Fibroblast of skin of scalp (primary cell): ENCODE data around the gene MS4A15. TPM values are rescaled to one million over a fixed set of nuclear protein-coding genes. Genes with fewer than 3 reads are reported as not detected.
"Not testable (repeated sequence)": the region's sequence is repeated elsewhere in the genome, so short reads cannot be mapped to it uniquely, and the experiment has no call there.

Experiments
- DNase-seq: peaks from one replicate; pipeline ENCODE4 v3.0.0-alpha.2; 2013
- polyA plus RNA-seq, 2 experiments: library from polyadenylated mRNA; unstranded; fragments of 120-200 nt; gene quantifications; one replicate each; pipeline ENCODE4 v1.2.1, GENCODE V29; 2013; ENCODE audit not compliant: insufficient read length in 2 of 2

Gene MS4A15, protein sequence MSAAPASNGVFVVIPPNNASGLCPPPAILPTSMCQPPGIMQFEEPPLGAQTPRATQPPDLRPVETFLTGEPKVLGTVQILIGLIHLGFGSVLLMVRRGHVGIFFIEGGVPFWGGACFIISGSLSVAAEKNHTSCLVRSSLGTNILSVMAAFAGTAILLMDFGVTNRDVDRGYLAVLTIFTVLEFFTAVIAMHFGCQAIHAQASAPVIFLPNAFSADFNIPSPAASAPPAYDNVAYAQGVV
- not detected for polyA plus RNA-seq (2013, experiment 1 of 2; ENCODE audit: insufficient read length)
- polyA plus RNA-seq (2013, experiment 2 of 2; ENCODE audit: insufficient read length): not detected

GRCh38 chr11:60756307-60757032 is at the start of gene MS4A15:
Gene MS4A15 (plus strand): TSS chr11:60756867. CDS start chr11:60763734, 6,867 bp downstream.
- peak; percentile 9 for DNase-seq

- no peak for DNase-seq
Observed at GRCh38 chr11:60706931-60707330, 49.7 kb upstream of the MS4A15 start.

- no peak for DNase-seq
Observed at GRCh38 chr11:60710482-60710881, 46.2 kb upstream of the MS4A15 start.

DNA sequence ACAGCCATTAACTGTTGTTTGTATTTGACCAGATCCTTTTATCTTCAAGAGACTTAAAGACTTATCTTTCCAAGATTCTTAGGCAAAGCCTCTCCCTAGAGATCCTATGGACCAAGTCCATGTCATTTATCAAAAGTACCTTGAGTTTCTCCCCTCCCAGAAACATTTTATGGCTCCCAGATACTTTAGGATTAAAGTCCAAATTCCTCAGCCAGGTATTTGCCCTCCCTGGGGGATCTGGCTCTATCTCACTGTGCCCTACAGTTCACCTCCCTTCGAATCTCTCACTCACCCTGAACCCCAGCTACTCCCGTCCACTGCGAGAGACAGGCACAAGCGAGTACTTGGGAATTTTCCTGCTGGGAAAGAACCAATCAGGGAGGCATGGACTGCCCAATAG is 45.4 kb upstream of the MS4A15 start:
- DNase-seq: no peak

- not testable (repeated sequence) for DNase-seq
Observed at GRCh38 chr11:60713423-60713822, 43.2 kb upstream of the MS4A15 start.

GRCh38 chr11:60717956-60718355 is 38.7 kb upstream of the MS4A15 start:
- no peak for DNase-seq

DNA sequence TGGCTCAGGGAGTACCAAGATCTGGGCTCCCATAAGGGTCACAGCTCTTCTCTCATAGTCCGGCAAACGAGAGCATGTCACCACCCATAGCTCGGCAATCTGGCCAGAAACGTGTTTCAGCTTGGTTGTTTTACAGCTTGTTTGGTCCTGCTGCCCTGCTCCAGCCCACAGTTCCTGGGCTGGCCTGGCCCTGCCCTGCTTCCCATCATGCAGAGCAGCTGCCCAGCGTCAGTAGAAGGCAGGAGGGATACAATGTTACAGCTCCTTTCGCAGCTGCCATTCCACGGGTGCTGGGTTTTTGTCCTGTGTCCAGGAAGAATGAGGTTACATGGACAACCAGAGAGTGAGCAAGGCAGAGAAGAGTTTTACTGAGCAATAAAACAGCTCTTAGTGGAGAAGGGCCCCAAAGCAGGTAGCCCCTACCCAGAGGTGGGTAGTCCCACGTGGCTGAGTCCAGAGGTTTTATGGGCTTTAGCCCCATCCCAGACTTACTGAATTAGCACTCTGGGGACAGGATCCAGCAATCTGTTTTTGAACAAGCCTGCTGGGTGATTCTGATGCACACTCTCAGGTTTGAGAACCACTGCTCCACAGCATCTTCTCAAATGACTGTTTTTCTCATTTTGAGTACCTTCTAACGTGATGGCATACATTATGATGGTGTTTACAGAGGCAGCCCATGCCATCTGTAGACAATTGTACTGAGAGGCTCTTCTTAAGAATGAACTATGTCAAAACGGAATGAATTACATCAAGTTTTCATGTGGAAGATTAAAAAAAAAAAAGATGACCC is 37.9 kb upstream of the MS4A15 start:
- no peak for DNase-seq

DNA sequence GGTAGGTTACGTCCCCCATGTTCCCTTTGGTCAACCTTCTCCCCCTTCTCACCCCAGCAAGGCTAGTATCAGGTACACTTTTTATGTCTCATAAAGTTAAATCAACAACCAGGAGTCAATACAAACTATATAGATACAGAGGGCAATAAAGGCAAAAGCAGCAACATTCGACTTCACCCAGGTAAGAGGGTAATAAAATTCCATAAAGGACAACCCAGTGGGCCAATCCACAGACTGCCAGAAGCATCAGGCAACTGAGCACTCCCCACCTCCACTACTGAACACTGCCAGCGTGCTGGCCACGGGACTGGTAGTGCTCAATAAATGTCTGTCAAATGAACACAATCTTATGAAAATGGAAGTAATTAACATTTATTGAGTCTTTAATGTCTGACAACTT is 37.3 kb upstream of the MS4A15 start:
- no peak for DNase-seq

DNA sequence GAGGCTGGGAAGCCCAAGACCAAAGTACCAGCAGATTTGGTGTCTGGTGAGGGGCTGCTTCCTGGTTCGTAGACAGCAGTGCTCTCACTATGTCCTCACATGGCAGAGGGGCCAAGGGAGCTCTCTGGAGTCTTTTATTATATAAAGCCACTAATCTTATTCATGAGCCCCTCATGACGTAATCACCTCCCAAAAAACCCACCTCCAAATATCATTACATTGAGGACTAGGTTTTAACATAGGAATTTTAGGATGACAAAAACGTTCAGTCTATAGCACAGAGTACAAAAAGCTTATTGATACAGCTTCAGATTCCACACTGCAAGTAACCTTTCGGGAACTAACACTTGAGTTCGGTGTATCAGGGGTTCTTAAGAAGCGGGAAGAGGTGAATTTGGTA is 36.2 kb upstream of the MS4A15 start:
- no peak for DNase-seq

DNA sequence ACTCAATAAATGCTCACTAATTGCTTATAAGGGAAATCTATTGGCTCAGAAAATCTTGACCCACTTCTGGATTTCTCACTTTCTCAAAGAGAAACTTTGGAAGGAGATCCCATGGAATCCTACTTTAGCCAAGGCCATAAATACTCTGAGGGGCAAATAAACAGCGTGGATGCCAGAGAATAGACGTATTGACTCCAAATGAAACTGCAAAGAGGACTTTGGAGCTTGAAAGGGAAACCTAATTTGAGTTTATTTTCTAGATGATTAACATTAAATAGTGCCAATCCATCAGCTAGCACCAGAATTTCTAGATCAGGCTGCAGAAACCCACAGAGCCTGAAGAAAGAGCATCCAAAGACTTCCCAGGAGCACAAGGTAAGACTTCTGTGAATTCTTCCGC is 32.2 kb upstream of the MS4A15 start, which contains the start of gene MS4A18:
Gene MS4A18, plus strand, starts transcription at position 301 of the 400 bp plus-strand sequence.
- DNase-seq: no peak

DNA sequence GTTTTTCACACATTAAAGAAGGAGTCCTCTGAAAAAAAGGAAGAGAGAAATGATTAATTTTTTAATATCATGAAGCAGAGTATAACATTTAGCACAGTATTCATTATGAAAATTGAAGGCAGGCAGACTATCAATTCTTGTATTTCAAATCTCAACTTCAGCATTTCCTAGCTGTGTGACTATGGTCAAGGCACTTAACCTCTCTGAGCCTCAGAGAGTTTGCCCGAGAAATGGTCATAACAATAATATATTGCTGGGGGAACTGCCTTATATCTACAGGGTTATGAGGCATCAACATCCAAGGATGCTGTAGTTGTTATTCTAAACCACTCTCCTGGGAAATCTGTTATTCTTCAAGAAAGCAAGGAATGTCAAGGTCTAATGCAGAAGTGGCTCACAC is 31.1 kb upstream of the MS4A15 start:
- DNase-seq: no peak

GRCh38 chr11:60731586-60731985 is 25.1 kb upstream of the MS4A15 start:
- no peak for DNase-seq

- DNase-seq: no peak
Observed at GRCh38 chr11:60734279-60734678, 22.4 kb upstream of the MS4A15 start.

- no peak for DNase-seq
Observed at GRCh38 chr11:60739114-60739513, 17.6 kb upstream of the MS4A15 start.

DNA sequence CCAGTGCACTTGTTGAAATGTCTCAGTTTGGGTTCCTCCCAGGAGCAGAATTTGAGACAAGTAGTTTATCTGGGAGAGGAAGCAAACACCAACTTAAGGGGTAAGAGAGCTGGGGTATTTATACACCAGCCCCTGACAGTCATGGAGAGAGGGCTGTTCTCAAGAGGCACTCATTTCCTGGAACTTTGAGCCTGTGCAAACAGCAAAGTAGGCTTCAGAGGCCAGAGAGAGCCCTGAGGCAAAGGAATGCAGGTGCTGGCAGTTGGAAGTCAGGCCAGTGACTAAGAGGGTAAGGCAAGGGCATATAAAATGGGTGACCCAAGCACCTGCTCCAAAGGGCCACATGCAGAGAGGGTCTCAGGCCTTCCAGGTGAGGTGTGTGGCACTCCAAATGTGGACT is 16.1 kb upstream of the MS4A15 start:
- no peak for DNase-seq

DNA sequence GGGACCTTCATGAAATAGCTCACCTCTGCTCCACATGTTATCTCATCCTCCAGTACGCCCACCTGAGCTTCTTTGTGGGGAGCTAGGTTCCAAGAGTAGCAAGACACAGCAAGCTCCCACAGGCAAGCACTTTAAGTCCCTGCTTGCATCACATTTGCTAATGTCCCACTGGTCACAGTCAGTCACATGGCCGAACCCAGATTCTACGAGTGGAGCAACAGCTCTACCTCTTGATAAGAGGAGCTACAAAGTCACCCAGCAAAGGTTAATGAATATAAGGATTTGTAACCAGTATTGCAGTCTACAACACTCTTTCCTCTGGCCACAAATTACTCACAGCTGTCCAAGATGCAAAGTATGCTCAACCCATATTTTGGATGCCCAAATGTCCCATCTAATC is 15.2 kb upstream of the MS4A15 start:
- DNase-seq: no peak

DNA sequence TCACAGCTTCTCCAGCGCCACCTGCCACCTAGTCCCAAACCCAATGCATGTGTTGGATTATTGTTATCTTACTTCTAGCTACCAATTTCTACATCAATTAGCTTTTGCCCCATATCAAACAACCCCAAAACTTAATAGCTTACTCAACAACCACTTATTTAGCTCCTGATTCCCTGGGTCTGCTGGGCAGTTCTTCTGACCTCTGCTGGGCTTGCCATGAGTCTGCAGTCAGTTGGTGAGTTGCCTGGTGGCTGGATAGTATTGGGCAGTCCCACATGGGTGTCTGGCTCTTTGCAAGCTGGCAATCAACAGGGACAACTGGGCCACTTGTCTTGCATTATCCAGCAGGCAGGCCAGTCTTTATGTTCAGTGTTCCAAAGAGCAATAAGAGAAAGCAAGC is 13.6 kb upstream of the MS4A15 start:
- DNase-seq: no peak

- DNase-seq: no peak
Observed at GRCh38 chr11:60744114-60744513, 12.6 kb upstream of the MS4A15 start.

- no peak for DNase-seq
Observed at GRCh38 chr11:60747359-60747873, 9.3 kb upstream of the MS4A15 start.

DNA sequence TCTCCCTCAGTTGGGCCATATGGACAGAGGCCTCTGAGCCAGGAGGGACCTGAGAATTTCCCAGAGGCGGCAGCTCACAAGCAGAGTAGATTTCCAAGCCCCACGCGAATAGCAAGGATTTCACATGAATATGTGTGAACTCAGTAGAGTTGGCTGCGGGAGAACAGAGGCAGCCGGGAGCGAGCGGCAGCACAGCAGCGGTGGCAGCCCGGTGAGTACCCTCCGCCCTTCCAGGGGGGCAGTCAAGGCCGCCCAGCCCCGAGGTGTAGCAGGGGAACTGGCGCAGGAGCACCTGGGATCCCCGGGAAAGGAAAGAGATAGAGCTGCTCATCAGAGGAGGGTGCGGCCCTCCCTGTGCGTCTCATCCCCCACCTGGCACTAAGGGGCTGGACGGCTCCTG is 8.4 kb upstream of the MS4A15 start:
- DNase-seq: no peak

DNA sequence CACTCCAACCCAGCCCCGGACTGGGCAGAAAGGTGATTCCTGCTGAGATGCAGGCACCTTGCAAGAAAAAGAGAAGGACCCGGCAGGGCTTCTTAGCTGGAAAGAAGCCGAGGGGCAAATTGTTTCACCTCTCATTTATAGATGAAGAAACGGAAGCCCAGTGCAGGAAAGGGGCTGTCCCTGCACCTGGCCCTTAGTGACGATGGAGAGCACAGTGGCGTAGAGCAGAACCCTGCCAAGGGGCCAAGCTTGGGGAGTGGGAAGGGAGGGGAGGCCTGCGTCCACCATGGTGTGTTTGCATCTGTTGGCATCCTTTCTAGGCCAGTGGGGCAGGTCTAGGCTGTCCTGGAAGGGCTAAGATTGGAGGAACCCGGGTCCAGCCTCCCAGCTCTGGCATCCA is 7.8 kb upstream of the MS4A15 start:
- DNase-seq: no peak

DNA sequence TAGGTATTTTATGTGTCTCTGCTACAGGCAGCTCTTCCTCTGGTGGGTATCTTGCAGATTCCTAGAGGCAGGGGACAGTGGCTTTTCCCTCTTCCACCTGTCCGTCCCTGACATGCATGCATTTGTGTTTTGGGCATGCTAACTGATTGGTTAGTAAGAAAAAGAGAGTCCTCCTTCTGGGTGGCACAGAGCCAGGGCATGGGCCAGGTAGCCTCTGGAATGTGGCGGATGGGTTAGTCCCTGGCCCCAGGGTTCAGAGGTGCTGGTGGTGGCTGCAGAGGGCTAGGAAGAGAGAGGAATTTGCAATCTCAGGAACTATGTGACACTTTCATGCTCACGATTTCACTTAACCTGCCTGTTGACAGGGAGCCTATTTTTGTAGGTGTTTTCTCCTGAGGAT is 5.8 kb upstream of the MS4A15 start:
- no peak for DNase-seq

DNA sequence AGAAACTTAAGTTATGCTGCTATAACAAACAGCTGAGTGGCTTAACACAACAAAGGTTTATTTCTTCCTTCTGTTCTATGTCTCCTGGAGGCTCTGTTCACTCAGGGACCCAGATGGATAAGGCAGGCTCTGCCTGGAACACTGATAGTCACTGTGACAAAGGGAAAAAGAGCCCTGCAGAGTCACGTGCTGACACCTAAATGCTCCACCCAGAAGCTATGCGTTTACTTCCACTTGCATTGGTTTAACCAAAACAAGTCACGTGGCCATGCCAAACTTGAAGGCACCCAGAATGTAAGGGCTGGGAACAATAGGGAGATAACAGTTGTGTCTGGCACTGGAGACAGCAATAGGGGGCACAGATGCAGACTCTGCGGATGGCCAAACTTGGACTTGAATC is 3.4 kb upstream of the MS4A15 start:
- DNase-seq: no peak
